M059J (cell line): ENCODE measurements around the gene CCDC182. TPM values are rescaled to one million over a fixed set of nuclear protein-coding genes. Genes with fewer than 3 reads are reported as not detected.

Source experiments
- DNase-seq: peaks from one replicate; pipeline ENCODE4 v3.0.0-alpha.2; 2012; ENCODE audit warnings: low read depth
- total RNA-seq: library from RNA; depleted of rRNA; stranded (reverse); fragments of >200 nt; shearing (Covaris generic); gene quantifications from 2 replicates; pipeline ENCODE4 v1.2.3, GENCODE V29; 2014

CCDC182 gene
- total RNA-seq, 1 experiment from 2014 or later, result not detected

GRCh38 chr17:57726838-57727237 is 18.3 kb downstream of the CCDC182 start:
- no peak for DNase-seq

- no peak for DNase-seq
These were observed 18.8 kb downstream of the CCDC182 start for GRCh38 chr17:57726213-57726790.

GRCh38 chr17:57724729-57725125 is 20.4 kb downstream of the CCDC182 start:
- no peak for DNase-seq

GRCh38 chr17:57724026-57724728 is 20.9 kb downstream of the CCDC182 start:
- peak; percentile 41 for DNase-seq

GRCh38 chr17:57723427-57724025 is 21.6 kb downstream of the CCDC182 start:
- peak; percentile 74 for DNase-seq

GRCh38 chr17:57722704-57723043 is 22.4 kb downstream of the CCDC182 start:
- DNase-seq, result no peak

GRCh38 chr17:57721967-57722703 is 23.0 kb downstream of the CCDC182 start:
- no peak for DNase-seq

- DNase-seq, result no peak
These were observed 24.6 kb downstream of the CCDC182 start for GRCh38 chr17:57720386-57721035.

- DNase-seq, result no peak
These were observed 26.2 kb downstream of the CCDC182 start for GRCh38 chr17:57718878-57719277.

GRCh38 chr17:57715981-57716380 is 29.1 kb downstream of the CCDC182 start:
- no peak for DNase-seq

GRCh38 chr17:57714665-57715180 is 30.4 kb downstream of the CCDC182 start:
- peak; percentile 26 for DNase-seq

GRCh38 chr17:57713140-57713539 is 32.0 kb downstream of the CCDC182 start:
- no peak for DNase-seq

- no peak for DNase-seq
These were observed 36.7 kb downstream of the CCDC182 start for GRCh38 chr17:57708410-57708809.

- no peak for DNase-seq
These were observed 37.2 kb downstream of the CCDC182 start for GRCh38 chr17:57707892-57708291.

- no peak for DNase-seq
These were observed 38.3 kb downstream of the CCDC182 start for GRCh38 chr17:57706761-57707160.

- no peak for DNase-seq
These were observed 39.0 kb downstream of the CCDC182 start for GRCh38 chr17:57705921-57706695.

GRCh38 chr17:57704448-57704847 is 40.7 kb downstream of the CCDC182 start:
- no peak for DNase-seq

- DNase-seq, result no peak
These were observed 41.8 kb downstream of the CCDC182 start for GRCh38 chr17:57703273-57703672.

GRCh38 chr17:57701124-57701523 is 44.0 kb downstream of the CCDC182 start:
- no peak for DNase-seq

- DNase-seq, result no peak
These were observed 45.3 kb downstream of the CCDC182 start for GRCh38 chr17:57699751-57700219.
